ENCODE results near the gene LNX1.

The LNX1 gene

GRCh38 chr4:53551958-53552357 lies 39.3 kb downstream of the LNX1 start:
- TF ChIP-seq, protein P1, sequence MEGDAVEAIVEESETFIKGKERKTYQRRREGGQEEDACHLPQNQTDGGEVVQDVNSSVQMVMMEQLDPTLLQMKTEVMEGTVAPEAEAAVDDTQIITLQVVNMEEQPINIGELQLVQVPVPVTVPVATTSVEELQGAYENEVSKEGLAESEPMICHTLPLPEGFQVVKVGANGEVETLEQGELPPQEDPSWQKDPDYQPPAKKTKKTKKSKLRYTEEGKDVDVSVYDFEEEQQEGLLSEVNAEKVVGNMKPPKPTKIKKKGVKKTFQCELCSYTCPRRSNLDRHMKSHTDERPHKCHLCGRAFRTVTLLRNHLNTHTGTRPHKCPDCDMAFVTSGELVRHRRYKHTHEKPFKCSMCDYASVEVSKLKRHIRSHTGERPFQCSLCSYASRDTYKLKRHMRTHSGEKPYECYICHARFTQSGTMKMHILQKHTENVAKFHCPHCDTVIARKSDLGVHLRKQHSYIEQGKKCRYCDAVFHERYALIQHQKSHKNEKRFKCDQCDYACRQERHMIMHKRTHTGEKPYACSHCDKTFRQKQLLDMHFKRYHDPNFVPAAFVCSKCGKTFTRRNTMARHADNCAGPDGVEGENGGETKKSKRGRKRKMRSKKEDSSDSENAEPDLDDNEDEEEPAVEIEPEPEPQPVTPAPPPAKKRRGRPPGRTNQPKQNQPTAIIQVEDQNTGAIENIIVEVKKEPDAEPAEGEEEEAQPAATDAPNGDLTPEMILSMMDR (IDR thresholded peaks at IDR 0.05) = no peak
- TF ChIP-seq ZFX (IDR thresholded peaks at IDR 0.05; ENCODE audit: borderline replicate concordance) = no peak
- no peak overlapping the region for H3K27ac ChIP-seq

DNA sequence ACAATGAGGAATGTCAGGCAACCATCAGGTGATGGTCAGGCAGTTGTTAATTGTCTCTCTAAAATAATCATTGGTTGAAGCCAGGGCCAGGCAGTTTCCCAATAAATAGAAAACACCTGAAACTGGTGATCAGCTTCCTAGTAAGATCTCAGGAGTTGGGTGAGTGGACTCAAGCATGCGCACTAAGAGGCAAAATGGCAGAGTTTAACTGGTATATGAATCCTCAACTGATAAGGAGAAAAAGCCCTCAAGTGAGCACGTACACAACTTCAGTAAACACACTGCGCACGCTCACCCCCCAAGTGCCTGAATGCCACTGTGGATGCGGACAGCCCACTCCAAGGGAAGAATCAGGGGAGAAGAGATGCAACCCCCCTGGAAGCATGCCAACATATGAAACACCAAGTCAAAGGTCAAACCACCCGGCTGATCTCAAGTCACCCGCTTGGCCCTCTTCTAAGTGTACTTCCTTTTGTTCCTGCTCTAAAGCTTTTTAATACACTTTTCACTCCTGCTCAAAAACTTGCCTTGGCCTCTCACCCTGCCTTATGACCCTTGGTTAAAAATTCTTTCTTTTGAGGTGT lies 39.9 kb downstream of the LNX1 start:
- TF ChIP-seq ZFX (IDR thresholded peaks at IDR 0.05; ENCODE audit: borderline replicate concordance) = no peak
- TF ChIP-seq, protein P1 (IDR thresholded peaks at IDR 0.05) = no peak
- no peak overlapping the region for H3K27ac ChIP-seq

DNA sequence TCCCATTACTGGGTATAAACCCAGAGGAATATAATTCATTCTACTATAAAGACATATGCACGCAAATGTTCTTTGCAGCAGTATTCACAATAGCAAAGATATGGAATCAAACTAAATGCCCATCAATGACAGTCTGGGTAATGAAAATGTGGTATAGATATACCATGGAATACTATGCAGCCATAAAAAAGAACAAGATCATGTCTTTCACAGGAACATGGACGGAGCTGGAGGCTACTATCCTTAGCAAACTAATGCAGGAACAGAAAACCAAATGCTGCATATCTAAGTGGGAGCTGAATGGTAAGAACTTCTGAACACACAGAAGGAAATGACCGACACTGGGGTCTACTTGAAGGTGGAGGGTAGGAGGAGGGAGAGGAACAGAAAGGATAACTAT lies 42.6 kb downstream of the LNX1 start:
- no peak overlapping the region for H3K27ac ChIP-seq
- TF ChIP-seq, protein P1 (IDR thresholded peaks at IDR 0.05) = no peak
- no peak for TF ChIP-seq ZFX (IDR thresholded peaks at IDR 0.05; ENCODE audit: borderline replicate concordance)

- TF ChIP-seq, protein P1 (IDR thresholded peaks at IDR 0.05) = no peak
- no peak for TF ChIP-seq ZFX (IDR thresholded peaks at IDR 0.05; ENCODE audit: borderline replicate concordance)
- no peak overlapping the region for H3K27ac ChIP-seq
Observed at GRCh38 chr4:53547983-53548382, 43.3 kb downstream of the LNX1 start.

- H3K27ac ChIP-seq = no peak overlapping the region
- no peak for TF ChIP-seq ZFX (IDR thresholded peaks at IDR 0.05; ENCODE audit: borderline replicate concordance)
- TF ChIP-seq, protein P1 (IDR thresholded peaks at IDR 0.05) = no peak
Observed at GRCh38 chr4:53545942-53546581, 45.2 kb downstream of the LNX1 start.

GRCh38 chr4:53545273-53545672 lies 46.0 kb downstream of the LNX1 start:
- no peak for TF ChIP-seq ZFX (IDR thresholded peaks at IDR 0.05; ENCODE audit: borderline replicate concordance)
- TF ChIP-seq, protein P1 (IDR thresholded peaks at IDR 0.05) = no peak
- H3K27ac ChIP-seq = no peak overlapping the region

DNA sequence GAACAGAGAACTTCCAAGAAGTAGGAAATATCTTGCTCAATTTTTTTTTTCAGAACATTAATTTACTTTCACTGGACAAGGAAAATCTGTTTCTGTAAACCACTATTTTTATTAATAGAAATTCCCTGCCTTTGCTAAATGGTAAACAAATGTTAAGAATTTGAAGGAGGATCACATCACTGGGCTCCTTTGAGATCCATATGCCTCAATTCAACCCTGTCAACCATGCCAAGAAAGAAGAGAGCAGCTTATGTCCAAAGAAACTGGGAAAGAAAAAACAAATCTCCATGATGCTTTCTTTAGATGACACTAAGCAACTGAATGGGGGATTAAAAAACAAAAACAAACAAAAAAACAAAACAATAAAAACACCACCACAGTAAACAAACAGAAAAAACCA lies 47.7 kb downstream of the LNX1 start:
- TF ChIP-seq ZFX (IDR thresholded peaks at IDR 0.05; ENCODE audit: borderline replicate concordance) = no peak
- TF ChIP-seq, protein P1 (IDR thresholded peaks at IDR 0.05) = no peak

More for the DNA sequence above, 47.7 kb downstream of the LNX1 start:
- H3K27ac ChIP-seq = no peak overlapping the region
